ENCODE data around the gene GNAO1.

The GNAO1 gene

GRCh38 chr16:56198755-56199114 lies 7.4 kb downstream of the GNAO1 start:
- DNase-seq: no peak

GRCh38 chr16:56199164-56199563 lies 7.9 kb downstream of the GNAO1 start:
- no peak for DNase-seq

- no peak for DNase-seq
Observed at GRCh38 chr16:56201030-56201429, 9.7 kb downstream of the GNAO1 start.

GRCh38 chr16:56202036-56202435 lies 10.7 kb downstream of the GNAO1 start:
- DNase-seq: no peak

- peak in 1 of 2 experiments; percentile 6 for DNase-seq
Observed at GRCh38 chr16:56203052-56203451, 11.8 kb downstream of the GNAO1 start.

- no peak for DNase-seq
Observed at GRCh38 chr16:56204816-56205215, 13.5 kb downstream of the GNAO1 start.

- DNase-seq: no peak
Observed at GRCh38 chr16:56206951-56207350, 15.7 kb downstream of the GNAO1 start.

- DNase-seq: no peak
Observed at GRCh38 chr16:56207421-56207820, 16.1 kb downstream of the GNAO1 start.

- DNase-seq: no peak
Observed at GRCh38 chr16:56211435-56211981, 20.2 kb downstream of the GNAO1 start.

- DNase-seq: no peak
Observed at GRCh38 chr16:56212144-56212543, 20.9 kb downstream of the GNAO1 start.

- DNase-seq: no peak
Observed at GRCh38 chr16:56221995-56222394, 30.7 kb downstream of the GNAO1 start.

GRCh38 chr16:56222474-56222997 lies 31.2 kb downstream of the GNAO1 start:
- DNase-seq: no peak

GRCh38 chr16:56225017-56225742 lies 33.9 kb downstream of the GNAO1 start:
- DNase-seq: no peak

GRCh38 chr16:56226187-56226586 lies 34.9 kb downstream of the GNAO1 start:
- no peak for DNase-seq

- DNase-seq: no peak
Observed at GRCh38 chr16:56226845-56227525, 35.7 kb downstream of the GNAO1 start.

- DNase-seq: no peak
Observed at GRCh38 chr16:56227936-56228335, 36.6 kb downstream of the GNAO1 start.

GRCh38 chr16:56228476-56228875 lies 37.2 kb downstream of the GNAO1 start:
- DNase-seq: no peak

GRCh38 chr16:56233795-56234566 lies 42.7 kb downstream of the GNAO1 start:
- DNase-seq: no peak

GRCh38 chr16:56234737-56235136 lies 43.4 kb downstream of the GNAO1 start:
- DNase-seq: no peak

GRCh38 chr16:56237451-56237930 lies 46.2 kb downstream of the GNAO1 start:
- no peak for DNase-seq

- no peak for DNase-seq
Observed at GRCh38 chr16:56238188-56238587, 46.9 kb downstream of the GNAO1 start.

- DNase-seq: no peak
Observed at GRCh38 chr16:56241596-56241995, 50.3 kb downstream of the GNAO1 start.

- no peak for DNase-seq
Observed at GRCh38 chr16:56242740-56243139, 51.5 kb downstream of the GNAO1 start.
